Kidney (tissue), 14 donors: Measurements from ENCODE around the gene PPP1R10. TPM values are rescaled to one million over a fixed set of nuclear protein-coding genes. Genes with fewer than 3 reads are reported as not detected.
A peak's percentile ranks its signal among the peaks of the same experiment; 100 is the strongest.

ENCODE experiments used
- DNase-seq, 5 donors: peaks; one replicate each; pipeline ENCODE4 v3.0.0-alpha.2; 2013 to 2020
- FAIRE-seq: peaks from 2 replicates; lab custom pipeline; 2012; peaks lifted over from hg19 to GRCh38; lab: Jason Lieb, UNC
- H3K27ac ChIP-seq, 2 donors: one replicate each; pipeline ENCODE4 v1.7.0; 2013; ENCODE audit warnings: low read depth in 2 of 2, low read length in 2 of 2, inconsistent platforms in 1 of 2
- H3K27me3 ChIP-seq: one replicate; pipeline ENCODE4 v1.7.1; 2013; ENCODE audit warnings: low read length, inconsistent platforms; ENCODE audit not compliant: control insufficient read depth, insufficient read depth
- H3K36me3 ChIP-seq, 3 donors: one replicate each; pipeline versions ENCODE4 v1.7.0 to v1.7.1; 2013; ENCODE audit warnings: low read length in 3 of 3, control low read depth in 1 of 3, inconsistent platforms in 1 of 3; ENCODE audit not compliant: insufficient read depth in 3 of 3, control insufficient read depth in 2 of 3
- H3K4me1 ChIP-seq, 3 donors: one replicate each; pipeline versions ENCODE4 v1.7.0 to v1.7.1; 2013; ENCODE audit warnings: low read length in 3 of 3, inconsistent platforms in 1 of 3, low read depth in 1 of 3; ENCODE audit not compliant: control insufficient read depth in 2 of 3, insufficient read depth in 2 of 3
- H3K4me3 ChIP-seq, 3 donors: one replicate each; pipeline versions ENCODE4 v1.7.0 to v1.8.1; 2013; ENCODE audit warnings: low read length in 3 of 3, control low read depth in 1 of 3, inconsistent platforms in 1 of 3
- H3K9ac ChIP-seq, 3 donors: one replicate each; pipeline versions ENCODE4 v1.7.0 to v1.7.1; 2013; ENCODE audit warnings: low read length in 3 of 3, control low read depth in 1 of 3, inconsistent platforms in 1 of 3
- H3K9me3 ChIP-seq, 3 donors: one replicate each; pipeline versions ENCODE4 v1.7.0 to v1.7.1; 2013; ENCODE audit warnings: low read length in 3 of 3, control low read depth in 1 of 3, inconsistent platforms in 1 of 3; ENCODE audit not compliant: control insufficient read depth in 2 of 3, insufficient read depth in 1 of 3
- intact Hi-C: fragments of 100-400 bp; cut with DNase I; formaldehyde crosslinking; loops from one replicate; pipeline ENCODE4 v1.11.1; 2022
- polyA plus RNA-seq: library from polyadenylated mRNA; stranded (reverse); fragments of 350-450 nt; fragmentation: Illumina TruSeq; extraction: RNeasy Lipid Tissue Mini Kit (QIAGEN cat#74804); gene quantifications from one replicate; pipeline ENCODE4 v1.2.3, GENCODE V29; 2014; ENCODE audit warnings: low read depth, low replicate concordance; ENCODE audit not compliant: insufficient read depth
- total RNA-seq: library from RNA; stranded (reverse); fragmentation: NEBNext Ultra II Directional; extraction: Animal tissue kit (Norgen Biotek cat#: 25700); gene quantifications from one replicate; pipeline ENCODE4 v1.2.1, GENCODE V29; 2021
- TF ChIP-seq, protein P1 (sequence below): IDR thresholded peaks from 3 replicates; pipeline ENCODE4 v1.5.1; 2012; ENCODE audit warnings: mild to moderate bottlenecking, moderate library complexity, borderline replicate concordance; ENCODE audit not compliant: insufficient read depth; ENCODE audit errors: extremely low read depth
- donor health status: control.
- donor health status: control.
- donor health status: control.
- donor health status: control.
- donor health status: control.
- donor health status: DM: yes; HTN: yes; CAD: no.
- donor health status: Normal renal cell carcinoma (clear cell type).

The PPP1R10 gene
- total and polyA plus RNA-seq, 2 donors from 2014 or later: 19.7 to 65.0 TPM

DNA sequence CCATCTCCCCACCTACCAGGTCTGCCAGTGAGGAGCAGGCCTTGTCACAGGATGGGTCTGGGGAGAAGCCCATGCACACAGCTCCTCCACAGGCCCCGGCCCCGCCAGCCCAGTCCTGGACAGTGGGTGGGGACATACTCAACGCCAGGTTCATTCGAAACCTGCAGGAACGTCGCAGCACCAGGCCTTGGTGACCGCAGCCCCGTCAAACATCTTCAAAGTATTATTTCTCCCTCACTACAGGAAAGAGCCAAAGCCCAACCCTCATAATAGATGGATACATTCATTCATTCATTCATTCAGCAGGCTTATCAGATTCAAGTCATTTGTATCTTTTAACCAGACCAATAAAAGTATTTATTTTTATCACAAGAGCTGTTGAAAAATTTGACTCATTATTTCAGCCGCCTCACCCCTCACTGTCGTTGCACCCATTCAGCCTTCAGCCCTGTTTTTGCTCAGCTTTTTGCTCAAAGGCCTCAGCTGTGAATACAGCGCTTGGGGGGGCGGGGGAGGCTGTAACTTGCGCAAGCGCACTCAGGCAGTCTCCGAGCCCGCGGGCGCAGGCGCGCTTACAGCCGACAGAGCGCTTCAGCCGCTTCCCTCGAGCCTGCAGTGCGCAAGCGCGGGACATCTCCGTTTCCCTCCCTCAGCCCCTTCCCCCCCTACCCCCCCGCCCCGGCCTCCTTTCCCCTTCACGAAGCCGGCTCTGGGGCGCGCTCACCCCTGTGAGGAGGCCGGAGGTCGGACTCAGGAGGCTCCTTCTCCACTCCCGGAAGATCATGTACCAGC, 29.6 kb upstream of the PPP1R10 start, which contains the start of gene C6orf136:
TSS of gene C6orf136 (plus strand) at position 684 of the 792 bp plus-strand sequence. CDS start at position 783, 99 bp downstream.
- Histone ChIP-seq H3K4me3 (peak within 1 kb of the TSS; percentile 78 to 96 (median 87)), H3K4me1 (peaks cover 0 to 12% (median 0%) of the 10 kb centered on the region in 3 donors), H3K9me3 (no peaks in the 10 kb centered on the region), H3K27me3 (no peaks in the 10 kb centered on the region), H3K27ac (peak within 1 kb of the TSS; percentile 92 to 94), H3K36me3 (peaks cover 3 to 15% (median 3%) of the 10 kb centered on the region in 3 donors), H3K9ac (peak within 1 kb of the TSS; percentile 58 to 85 (median 68))
- TF ChIP-seq, protein P1, sequence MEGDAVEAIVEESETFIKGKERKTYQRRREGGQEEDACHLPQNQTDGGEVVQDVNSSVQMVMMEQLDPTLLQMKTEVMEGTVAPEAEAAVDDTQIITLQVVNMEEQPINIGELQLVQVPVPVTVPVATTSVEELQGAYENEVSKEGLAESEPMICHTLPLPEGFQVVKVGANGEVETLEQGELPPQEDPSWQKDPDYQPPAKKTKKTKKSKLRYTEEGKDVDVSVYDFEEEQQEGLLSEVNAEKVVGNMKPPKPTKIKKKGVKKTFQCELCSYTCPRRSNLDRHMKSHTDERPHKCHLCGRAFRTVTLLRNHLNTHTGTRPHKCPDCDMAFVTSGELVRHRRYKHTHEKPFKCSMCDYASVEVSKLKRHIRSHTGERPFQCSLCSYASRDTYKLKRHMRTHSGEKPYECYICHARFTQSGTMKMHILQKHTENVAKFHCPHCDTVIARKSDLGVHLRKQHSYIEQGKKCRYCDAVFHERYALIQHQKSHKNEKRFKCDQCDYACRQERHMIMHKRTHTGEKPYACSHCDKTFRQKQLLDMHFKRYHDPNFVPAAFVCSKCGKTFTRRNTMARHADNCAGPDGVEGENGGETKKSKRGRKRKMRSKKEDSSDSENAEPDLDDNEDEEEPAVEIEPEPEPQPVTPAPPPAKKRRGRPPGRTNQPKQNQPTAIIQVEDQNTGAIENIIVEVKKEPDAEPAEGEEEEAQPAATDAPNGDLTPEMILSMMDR: no peak
- DNase-seq (peak; percentile 94 to 97 (median 96)), FAIRE-seq (no peak)
- intact Hi-C loops: no loop called here

DNA sequence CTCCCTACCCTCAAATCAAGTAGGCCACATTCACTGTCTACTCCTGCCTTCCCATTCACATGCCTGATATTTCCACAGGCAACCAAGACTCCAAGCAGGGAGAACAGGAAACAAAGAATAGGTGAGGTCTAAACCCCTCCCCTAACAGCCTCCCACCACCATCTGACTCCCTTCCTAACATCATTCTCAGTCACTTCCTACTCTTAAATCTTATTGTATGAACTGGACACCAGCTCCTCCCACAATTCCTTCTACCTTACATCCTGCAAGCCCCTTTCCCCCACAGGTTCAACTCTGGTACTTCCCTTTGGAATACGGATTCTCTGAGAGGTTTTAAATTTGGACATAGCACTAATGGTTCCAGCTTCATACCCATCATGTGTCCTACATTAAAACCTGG, 28.9 kb upstream of the PPP1R10 start:
- no peak overlapping the region for H3K27ac ChIP-seq
- intact Hi-C loops: no loop called here
- H3K4me3 ChIP-seq: peak overlapping the region in 1 of 3 donors; percentile 87
- TF ChIP-seq, protein P1: no peak
- no peaks in the 10 kb centered on the region for H3K27me3 ChIP-seq
- peaks cover 3 to 10% (median 3%) of the 10 kb centered on the region in 3 donors for H3K36me3 ChIP-seq
- FAIRE-seq (no peak), DNase-seq (peak in 1 of 5 donors; percentile 22)
- peaks cover 0 to 12% (median 0%) of the 10 kb centered on the region in 3 donors for H3K4me1 ChIP-seq
- H3K9ac ChIP-seq: peak overlapping the region in 2 of 3 donors; percentile 48 to 65
- H3K9me3 ChIP-seq: no peaks in the 10 kb centered on the region

DNA sequence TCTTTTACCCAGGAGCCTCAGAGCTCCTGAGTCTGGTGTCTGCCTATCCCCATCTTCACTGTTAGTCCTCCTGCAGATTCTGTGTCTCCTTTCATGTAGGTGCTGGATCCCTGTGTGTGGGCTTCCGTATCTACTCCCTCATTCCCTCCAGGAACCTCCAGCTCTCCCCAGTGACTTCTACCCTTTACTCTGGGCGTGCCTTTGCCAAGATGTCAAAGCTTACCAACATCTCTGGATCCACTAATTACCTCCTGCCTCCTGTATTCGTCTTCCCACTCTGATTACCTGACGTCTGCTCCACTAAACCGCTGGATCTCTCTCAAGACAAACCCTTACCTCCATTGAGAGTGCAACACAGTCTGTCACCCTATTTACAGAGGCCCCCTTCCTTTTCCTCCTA, 27.7 kb upstream of the PPP1R10 start:
- H3K36me3 ChIP-seq: peaks cover 5 to 12% (median 6%) of the 10 kb centered on the region in 3 donors
- peaks cover 0 to 12% (median 0%) of the 10 kb centered on the region in 3 donors for H3K4me1 ChIP-seq
- H3K9me3 ChIP-seq: no peaks in the 10 kb centered on the region
- no peak for DNase-seq
- TF ChIP-seq, protein P1: no peak
- H3K9ac ChIP-seq: no peak overlapping the region
- no peak for FAIRE-seq
- H3K27me3 ChIP-seq: no peaks in the 10 kb centered on the region
- H3K27ac ChIP-seq: no peak overlapping the region
- no peak overlapping the region for H3K4me3 ChIP-seq
- intact Hi-C loops: no loop called here
